Esophagus muscularis mucosa (tissue), 4 donors: ENCODE measurements around the gene ZFP1.

Experiments
- EP300 ChIP-seq: sonication (generic); formaldehyde crosslinking; IDR thresholded peaks from one replicate; pipeline ENCODE4 v1.6.1; 2017; ENCODE audit warnings: antibody characterized with exemption
- POLR2A ChIP-seq: fragments of 450-650 bp; IDR thresholded peaks from one replicate; pipeline ENCODE4 v1.6.1; 2017; ENCODE audit warnings: antibody characterized with exemption, moderate library complexity, mild to moderate bottlenecking, low read depth
- POLR2AphosphoS5 ChIP-seq, 2 donors: sonication (generic); formaldehyde crosslinking; IDR thresholded peaks; one replicate each; pipeline ENCODE4 v1.6.1; 2017; ENCODE audit warnings: antibody characterized with exemption in 2 of 2
- TF ChIP-seq, protein P1 (sequence below), 3 experiments: fragments of 200-600 bp in 2 of 3; fragments of 450-650 bp in 1 of 3; sonication (generic) in 2 of 3; IDR thresholded peaks; one replicate each; pipeline ENCODE4 v1.5.1; 2017 to 2019; ENCODE audit warnings: antibody characterized with exemption in 3 of 3, mild to moderate bottlenecking in 2 of 3, moderate library complexity in 1 of 3

DNA sequence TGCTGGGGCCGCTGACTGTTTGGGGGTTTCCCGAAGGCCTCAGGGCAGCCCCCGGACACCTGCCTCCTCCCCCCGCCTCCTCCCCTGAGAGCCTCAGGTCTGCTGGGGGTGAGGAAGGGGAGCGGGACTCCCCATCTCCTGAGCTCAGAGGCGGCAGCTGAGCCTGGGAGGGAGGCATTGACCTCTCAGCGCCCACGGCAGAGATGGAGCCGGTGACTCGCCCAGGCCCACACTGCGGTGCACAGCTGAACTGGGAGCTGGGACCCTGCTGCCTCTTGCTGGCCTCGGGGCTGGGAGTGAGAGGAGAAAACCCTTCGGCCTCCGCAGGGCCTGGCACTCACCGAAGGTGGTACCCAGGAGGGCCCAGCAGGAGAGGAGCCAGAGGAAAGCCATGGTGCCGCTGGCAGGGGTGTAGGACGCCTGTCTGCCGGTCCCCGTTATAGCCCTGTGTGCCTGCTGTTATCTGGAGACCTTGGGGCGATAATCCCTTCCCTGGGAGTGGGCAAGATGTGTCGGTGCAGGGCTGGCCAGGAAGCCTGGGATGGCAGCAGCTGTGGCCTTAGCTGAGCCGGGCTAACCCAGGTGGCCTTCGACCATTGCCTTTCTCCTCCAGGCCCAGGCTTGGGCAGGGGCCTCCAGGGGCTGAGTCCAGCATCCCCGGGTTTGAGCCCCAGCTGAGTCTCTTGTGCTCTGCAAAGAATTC is 58.6 kb downstream of the ZFP1 start, which contains the start of gene CTRB2:
- TF ChIP-seq, protein P1, sequence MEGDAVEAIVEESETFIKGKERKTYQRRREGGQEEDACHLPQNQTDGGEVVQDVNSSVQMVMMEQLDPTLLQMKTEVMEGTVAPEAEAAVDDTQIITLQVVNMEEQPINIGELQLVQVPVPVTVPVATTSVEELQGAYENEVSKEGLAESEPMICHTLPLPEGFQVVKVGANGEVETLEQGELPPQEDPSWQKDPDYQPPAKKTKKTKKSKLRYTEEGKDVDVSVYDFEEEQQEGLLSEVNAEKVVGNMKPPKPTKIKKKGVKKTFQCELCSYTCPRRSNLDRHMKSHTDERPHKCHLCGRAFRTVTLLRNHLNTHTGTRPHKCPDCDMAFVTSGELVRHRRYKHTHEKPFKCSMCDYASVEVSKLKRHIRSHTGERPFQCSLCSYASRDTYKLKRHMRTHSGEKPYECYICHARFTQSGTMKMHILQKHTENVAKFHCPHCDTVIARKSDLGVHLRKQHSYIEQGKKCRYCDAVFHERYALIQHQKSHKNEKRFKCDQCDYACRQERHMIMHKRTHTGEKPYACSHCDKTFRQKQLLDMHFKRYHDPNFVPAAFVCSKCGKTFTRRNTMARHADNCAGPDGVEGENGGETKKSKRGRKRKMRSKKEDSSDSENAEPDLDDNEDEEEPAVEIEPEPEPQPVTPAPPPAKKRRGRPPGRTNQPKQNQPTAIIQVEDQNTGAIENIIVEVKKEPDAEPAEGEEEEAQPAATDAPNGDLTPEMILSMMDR (IDR thresholded peaks at IDR 0.05): no peak
- TF ChIP-seq POLR2AphosphoS5 (IDR thresholded peaks at IDR 0.05): no peak
- TF ChIP-seq POLR2A: no peak
- TF ChIP-seq EP300: no peak
